ENCODE data around the gene DDX47. TPM values are rescaled to one million over a fixed set of nuclear protein-coding genes. Genes with fewer than 3 reads are reported as not detected.

Gene DDX47
- total RNA-seq, 2 donors from 2014 or later, result 92.3 to 154 TPM

DNA sequence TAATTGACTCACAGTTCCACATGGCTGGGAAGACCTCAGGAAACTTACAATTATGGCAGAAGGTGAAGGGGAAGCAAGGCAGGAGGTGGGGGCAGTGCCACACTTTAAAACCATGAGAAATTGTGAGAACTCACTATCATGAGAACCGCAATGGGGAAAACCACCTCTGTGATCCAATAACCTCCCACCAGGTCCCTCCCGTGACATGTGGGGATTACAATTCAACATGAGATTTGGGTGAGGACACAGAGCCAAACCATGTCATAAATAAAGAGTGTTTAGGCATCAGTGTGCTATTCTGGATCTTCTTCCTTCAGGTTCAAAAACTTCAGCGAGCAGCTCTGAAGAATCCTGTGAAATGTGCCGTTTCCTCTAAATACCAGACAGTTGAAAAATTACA lies 9.7 kb downstream of the DDX47 start:
- WGBS, 2 experiments (ENCODE audit: insufficient coverage in 1 of 2, insufficient read length in 1 of 2), result 75 to 91% methylated on average over 3 to 4 of the region's 4 CpGs
- H3K9ac ChIP-seq (ENCODE audit: extremely low read depth, low read length, poor library complexity, severe bottlenecking), result no peak overlapping the region
- no peak for DNase-seq
- Mint-ChIP-seq H3K4me1 (peaks cover 47% of the 10 kb centered on the region), H3K27ac (peak overlapping the region; percentile 36), H3K4me3 (no peak overlapping the region), H3K27me3 (ENCODE audit: insufficient read depth) (no peaks in the 10 kb centered on the region), H3K36me3 (ENCODE audit: low read depth) (peaks cover 73% of the 10 kb centered on the region), H3K9me3 (no peaks in the 10 kb centered on the region)
- H3K36me3 ChIP-seq (ENCODE audit: control insufficient read depth, insufficient read depth, low read length), result peaks cover 80% of the 10 kb centered on the region
- H3K9me3 ChIP-seq (ENCODE audit: control insufficient read depth, low read length), result no peaks in the 10 kb centered on the region
- TF ChIP-seq, protein P1, sequence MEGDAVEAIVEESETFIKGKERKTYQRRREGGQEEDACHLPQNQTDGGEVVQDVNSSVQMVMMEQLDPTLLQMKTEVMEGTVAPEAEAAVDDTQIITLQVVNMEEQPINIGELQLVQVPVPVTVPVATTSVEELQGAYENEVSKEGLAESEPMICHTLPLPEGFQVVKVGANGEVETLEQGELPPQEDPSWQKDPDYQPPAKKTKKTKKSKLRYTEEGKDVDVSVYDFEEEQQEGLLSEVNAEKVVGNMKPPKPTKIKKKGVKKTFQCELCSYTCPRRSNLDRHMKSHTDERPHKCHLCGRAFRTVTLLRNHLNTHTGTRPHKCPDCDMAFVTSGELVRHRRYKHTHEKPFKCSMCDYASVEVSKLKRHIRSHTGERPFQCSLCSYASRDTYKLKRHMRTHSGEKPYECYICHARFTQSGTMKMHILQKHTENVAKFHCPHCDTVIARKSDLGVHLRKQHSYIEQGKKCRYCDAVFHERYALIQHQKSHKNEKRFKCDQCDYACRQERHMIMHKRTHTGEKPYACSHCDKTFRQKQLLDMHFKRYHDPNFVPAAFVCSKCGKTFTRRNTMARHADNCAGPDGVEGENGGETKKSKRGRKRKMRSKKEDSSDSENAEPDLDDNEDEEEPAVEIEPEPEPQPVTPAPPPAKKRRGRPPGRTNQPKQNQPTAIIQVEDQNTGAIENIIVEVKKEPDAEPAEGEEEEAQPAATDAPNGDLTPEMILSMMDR (conservative IDR thresholded peaks at IDR 0.05), result no peak
- H3K4me1 ChIP-seq (ENCODE audit: control insufficient read depth, insufficient read depth, low read length), result peaks cover 19% of the 10 kb centered on the region
- H3K4me3 ChIP-seq (ENCODE audit: low read length), result no peak overlapping the region
- H3K27me3 ChIP-seq (ENCODE audit: control insufficient read depth, insufficient read depth, low read length, poor library complexity, severe bottlenecking), result no peaks in the 10 kb centered on the region
- no peak overlapping the region for H3K27ac ChIP-seq (ENCODE audit: low read depth, low read length)

DNA sequence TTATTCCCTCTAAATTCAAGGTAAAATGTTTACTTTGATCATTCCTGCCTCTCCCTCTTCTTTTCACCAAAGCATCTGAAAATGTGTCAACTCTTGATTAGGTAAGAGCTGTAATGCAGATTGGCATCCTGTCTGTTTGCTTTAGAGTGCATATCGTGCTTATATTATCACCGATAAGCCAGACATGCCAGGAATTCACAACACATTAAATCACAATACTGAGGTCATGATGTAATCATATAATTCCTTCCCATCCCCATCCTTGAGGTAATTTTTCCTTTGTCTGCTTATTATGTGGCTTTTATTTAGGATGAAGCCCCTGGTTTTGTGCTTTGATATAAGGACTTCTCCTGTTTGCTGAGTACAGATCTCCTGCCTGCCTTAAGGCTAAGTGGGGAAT lies 10.2 kb downstream of the DDX47 start:
- H3K36me3 Mint-ChIP-seq (ENCODE audit: low read depth), result peaks cover 74% of the 10 kb centered on the region
- peaks cover 84% of the 10 kb centered on the region for H3K36me3 ChIP-seq (ENCODE audit: control insufficient read depth, insufficient read depth, low read length)

DNA sequence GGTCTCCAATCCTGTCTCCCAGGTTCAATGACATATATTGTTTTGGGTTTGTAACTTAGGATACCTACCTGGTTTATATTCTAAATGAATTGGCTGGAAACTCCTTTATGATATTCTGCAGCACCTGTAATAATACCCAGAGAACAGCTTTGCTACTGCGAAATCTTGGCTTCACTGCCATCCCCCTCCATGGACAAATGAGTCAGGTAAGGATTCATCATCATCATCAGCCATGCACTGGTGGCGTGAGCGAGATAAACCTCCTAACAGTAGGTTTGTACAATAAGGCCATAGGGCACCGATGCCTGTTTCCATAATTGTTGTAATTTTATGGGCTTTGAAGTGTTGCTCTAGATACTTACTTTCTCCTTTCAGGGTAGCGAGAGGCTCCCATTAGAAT lies 10.7 kb downstream of the DDX47 start:
- Mint-ChIP-seq H3K9me3 (no peaks in the 10 kb centered on the region), H3K27ac (peak overlapping the region; percentile 36), H3K4me3 (no peak overlapping the region), H3K27me3 (ENCODE audit: insufficient read depth) (no peaks in the 10 kb centered on the region), H3K36me3 (ENCODE audit: low read depth) (peaks cover 75% of the 10 kb centered on the region), H3K4me1 (peaks cover 47% of the 10 kb centered on the region)
- peak overlapping the region; percentile 0 for H3K27ac ChIP-seq (ENCODE audit: low read depth, low read length)
- 92 to 96% methylated on average over 3 to 5 of the region's 5 CpGs for WGBS, 2 experiments (ENCODE audit: insufficient coverage in 1 of 2, insufficient read length in 1 of 2)
- TF ChIP-seq, protein P1 (conservative IDR thresholded peaks at IDR 0.05), result no peak
- H3K9me3 ChIP-seq (ENCODE audit: control insufficient read depth, low read length), result no peaks in the 10 kb centered on the region
- peak overlapping the region; percentile 28 for H3K9ac ChIP-seq (ENCODE audit: extremely low read depth, low read length, poor library complexity, severe bottlenecking)
- no peaks in the 10 kb centered on the region for H3K27me3 ChIP-seq (ENCODE audit: control insufficient read depth, insufficient read depth, low read length, poor library complexity, severe bottlenecking)
- H3K36me3 ChIP-seq (ENCODE audit: control insufficient read depth, insufficient read depth, low read length), result peaks cover 84% of the 10 kb centered on the region
- peaks cover 19% of the 10 kb centered on the region for H3K4me1 ChIP-seq (ENCODE audit: control insufficient read depth, insufficient read depth, low read length)
- no peak overlapping the region for H3K4me3 ChIP-seq (ENCODE audit: low read length)
- no peak for DNase-seq

More for the DNA sequence above, 10.2 kb downstream of the DDX47 start:
- Histone ChIP-seq H3K27me3 (ENCODE audit: control insufficient read depth, insufficient read depth, low read length, poor library complexity, severe bottlenecking) (no peaks in the 10 kb centered on the region), H3K9me3 (ENCODE audit: control insufficient read depth, low read length) (no peaks in the 10 kb centered on the region), H3K4me3 (ENCODE audit: low read length) (no peak overlapping the region), H3K27ac (ENCODE audit: low read depth, low read length) (no peak overlapping the region), H3K9ac (ENCODE audit: extremely low read depth, low read length, poor library complexity, severe bottlenecking) (peak overlapping the region; percentile 28), H3K4me1 (ENCODE audit: control insufficient read depth, insufficient read depth, low read length) (peaks cover 19% of the 10 kb centered on the region)
- DNase-seq, result no peak
- Mint-ChIP-seq H3K27me3 (ENCODE audit: insufficient read depth) (no peaks in the 10 kb centered on the region), H3K27ac (peak overlapping the region; percentile 36), H3K4me3 (no peak overlapping the region), H3K4me1 (peaks cover 47% of the 10 kb centered on the region), H3K9me3 (no peaks in the 10 kb centered on the region)
- TF ChIP-seq, protein P1 (conservative IDR thresholded peaks at IDR 0.05), result no peak
- 64 to 75% methylated on average over 2 of the region's 2 CpGs for WGBS, 2 experiments (ENCODE audit: insufficient coverage in 1 of 2, insufficient read length in 1 of 2)

Data from endodermal cell (in vitro differentiated cells).